HG03521 (cell line): ENCODE data around the gene IST1.

Experiments
- ATAC-seq: cut with Tn5 transposase; IDR thresholded peaks from one replicate; pipeline ENCODE4 v1.9.1; 2021; ENCODE audit warnings: mild to moderate bottlenecking, moderate library complexity; ENCODE audit not compliant: unreplicated experiment

IST1 gene

GRCh38 chr16:71961066-71962039 is 66.0 kb downstream of the IST1 start:
- ATAC-seq: no peak

- ATAC-seq: no peak
Observed at GRCh38 chr16:71963125-71963875, 68.0 kb downstream of the IST1 start.

GRCh38 chr16:71965223-71965622 is 69.9 kb downstream of the IST1 start:
- no peak for ATAC-seq

GRCh38 chr16:71966932-71967331 is 71.6 kb downstream of the IST1 start:
- ATAC-seq: no peak

- ATAC-seq: no peak
Observed at GRCh38 chr16:71969353-71969752, 74.0 kb downstream of the IST1 start.

GRCh38 chr16:71971571-71971970 is 76.2 kb downstream of the IST1 start:
- ATAC-seq: no peak

GRCh38 chr16:71972356-71972755 is 77.0 kb downstream of the IST1 start:
- ATAC-seq: no peak

GRCh38 chr16:71973001-71973400 is 77.7 kb downstream of the IST1 start:
- no peak for ATAC-seq

GRCh38 chr16:71974068-71974818 is 78.9 kb downstream of the IST1 start:
- ATAC-seq: no peak
